GM18907 (cell line): ENCODE results near the gene POP7.

Source experiments
- ATAC-seq: cut with Tn5 transposase; IDR thresholded peaks from one replicate; pipeline ENCODE4 v1.9.1; 2021; ENCODE audit warnings: mild to moderate bottlenecking, moderate library complexity; ENCODE audit not compliant: unreplicated experiment

The POP7 gene

GRCh38 chr7:100678291-100678984 is 27.5 kb upstream of the POP7 start:
- ATAC-seq = no peak

GRCh38 chr7:100679129-100679926 is 26.6 kb upstream of the POP7 start:
- no peak for ATAC-seq

GRCh38 chr7:100679927-100680575 is 25.9 kb upstream of the POP7 start:
- ATAC-seq = no peak

GRCh38 chr7:100680576-100681271 is 25.2 kb upstream of the POP7 start:
- ATAC-seq = no peak

- ATAC-seq = no peak
Observed at GRCh38 chr7:100681491-100682227, 24.3 kb upstream of the POP7 start.

GRCh38 chr7:100682228-100682741 is 23.6 kb upstream of the POP7 start:
- ATAC-seq = no peak

GRCh38 chr7:100682991-100683658 is 22.8 kb upstream of the POP7 start:
- ATAC-seq = no peak

- ATAC-seq = no peak
Observed at GRCh38 chr7:100683659-100684533, 22.0 kb upstream of the POP7 start.

GRCh38 chr7:100684534-100685042 is 21.3 kb upstream of the POP7 start:
- no peak for ATAC-seq

GRCh38 chr7:100685049-100685605 is 20.8 kb upstream of the POP7 start:
- ATAC-seq = no peak

GRCh38 chr7:100685631-100686145 is 20.2 kb upstream of the POP7 start:
- ATAC-seq = no peak

GRCh38 chr7:100686201-100686821 is 19.6 kb upstream of the POP7 start:
- no peak for ATAC-seq

GRCh38 chr7:100686822-100687211 is 19.1 kb upstream of the POP7 start:
- ATAC-seq = no peak

- no peak for ATAC-seq
Observed at GRCh38 chr7:100687261-100687660, 18.7 kb upstream of the POP7 start.

GRCh38 chr7:100687751-100688300 is 18.1 kb upstream of the POP7 start:
- no peak for ATAC-seq

- ATAC-seq = no peak
Observed at GRCh38 chr7:100688326-100688860, 17.5 kb upstream of the POP7 start.
